Right forelimb (tissue), 1 donor: ENCODE data around the gene RNF182.
"Not testable (repeated sequence)": the region's sequence is repeated elsewhere in the genome, so short reads cannot be mapped to it uniquely, and the experiment has no call there.

Source experiments
- DNase-seq: peaks from one replicate; pipeline ENCODE4 v3.0.0-alpha.2; 2018

RNF182 gene

GRCh38 chr6:13924949-13925881 is at the start of gene RNF182:
TSS of gene RNF182 (plus strand) at chr6:13924952. CDS start at chr6:13977120, 52,168 bp downstream.
- no peak for DNase-seq

DNA sequence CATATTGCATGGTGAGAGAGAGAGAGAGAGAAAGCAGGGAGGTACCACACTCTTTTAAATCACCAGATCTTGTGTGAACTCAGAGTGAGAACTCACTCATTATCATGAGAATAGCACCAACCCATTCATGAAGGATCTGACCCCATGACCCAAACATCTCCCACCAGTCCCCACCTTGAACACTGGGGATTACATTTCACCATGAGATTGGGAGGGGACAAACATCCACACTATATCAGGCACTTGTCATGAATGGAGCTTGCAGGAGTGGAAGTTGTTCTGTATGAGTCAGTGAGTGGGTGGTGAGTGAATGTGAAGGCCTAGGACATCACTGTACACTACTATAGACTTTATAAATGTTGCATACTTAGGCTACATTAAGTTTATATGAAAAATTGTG is 47.7 kb upstream of the RNF182 start:
- no peak for DNase-seq

- not testable (repeated sequence) for DNase-seq
Measured at GRCh38 chr6:13880061-13880663, 44.6 kb upstream of the RNF182 start.

- no peak for DNase-seq
Measured at GRCh38 chr6:13881621-13882165, 43.1 kb upstream of the RNF182 start.

- no peak for DNase-seq
Measured at GRCh38 chr6:13883966-13884365, 40.8 kb upstream of the RNF182 start.

GRCh38 chr6:13884397-13884796 is 40.4 kb upstream of the RNF182 start:
- DNase-seq: no peak

- no peak for DNase-seq
Measured at GRCh38 chr6:13885601-13886000, 39.2 kb upstream of the RNF182 start.

DNA sequence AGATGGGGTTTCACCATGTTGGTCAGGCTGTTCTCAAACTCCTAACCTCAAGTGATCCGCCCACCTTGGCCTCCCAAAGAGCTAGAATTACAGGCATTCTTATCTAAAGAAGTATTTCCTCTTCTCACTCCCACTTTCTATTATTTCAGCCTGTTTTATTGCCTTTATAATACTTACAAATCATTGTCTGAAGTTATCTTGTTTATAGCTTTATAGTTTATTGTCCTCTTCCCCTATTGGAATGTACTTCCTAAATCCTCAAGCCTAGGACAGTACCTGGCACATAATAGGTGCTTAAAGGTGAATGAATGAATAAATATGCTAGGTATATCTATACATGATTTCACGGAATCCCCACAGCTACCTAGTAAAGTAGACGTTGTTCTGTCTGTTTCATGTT is 37.8 kb upstream of the RNF182 start:
- no peak for DNase-seq

DNA sequence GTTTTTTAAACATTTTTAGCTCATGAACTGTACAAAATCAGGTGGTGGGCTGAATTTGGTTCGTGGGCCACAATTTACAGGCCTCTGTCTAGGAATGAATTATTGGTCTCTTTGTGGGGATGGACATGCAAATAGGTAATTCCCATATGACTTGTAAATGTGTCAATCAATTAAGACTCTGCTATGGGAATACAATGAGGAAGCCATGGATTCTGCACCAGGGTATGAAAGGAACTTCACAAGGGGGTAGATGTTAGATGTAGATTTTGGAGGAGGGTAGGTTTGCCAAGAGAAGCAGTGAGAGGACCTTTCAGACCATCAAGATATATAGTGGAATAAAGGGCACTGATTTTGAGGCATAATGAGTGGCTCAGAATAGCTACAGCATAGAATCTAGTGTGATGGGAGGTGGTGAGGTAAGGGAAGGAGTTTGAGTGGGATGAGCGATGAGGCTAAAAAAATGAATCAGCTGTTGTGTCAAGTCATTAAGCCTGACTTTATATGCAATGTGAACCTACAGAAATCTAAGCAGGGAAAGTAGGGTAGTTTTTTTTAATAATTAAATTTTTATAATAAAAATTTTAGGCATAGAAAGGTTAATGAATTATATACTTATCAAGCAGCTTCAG is 32.6 kb upstream of the RNF182 start:
- no peak for DNase-seq

GRCh38 chr6:13902922-13903321 is 21.8 kb upstream of the RNF182 start:
- no peak for DNase-seq

DNA sequence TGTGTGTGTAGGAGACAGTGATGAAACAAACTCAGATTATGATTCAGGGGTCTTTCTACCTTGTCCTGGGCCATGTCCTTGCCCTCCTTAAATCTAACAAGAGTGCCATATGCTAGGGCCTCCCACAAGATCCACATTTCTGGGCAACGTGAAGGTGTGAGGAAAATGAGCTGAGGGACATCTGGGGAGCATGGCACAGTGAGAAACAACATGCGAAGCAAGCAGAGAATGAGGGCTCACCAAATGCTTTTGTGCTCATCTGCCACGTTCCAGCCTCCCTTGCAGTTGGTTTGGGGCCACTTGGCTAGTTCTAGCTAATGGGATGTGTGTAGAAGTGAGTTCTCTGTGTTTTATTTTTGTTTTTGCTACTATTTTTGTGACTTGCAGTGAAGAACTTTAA is 21.4 kb upstream of the RNF182 start:
- DNase-seq: no peak

GRCh38 chr6:13907001-13907350 is 17.8 kb upstream of the RNF182 start:
- no peak for DNase-seq

DNA sequence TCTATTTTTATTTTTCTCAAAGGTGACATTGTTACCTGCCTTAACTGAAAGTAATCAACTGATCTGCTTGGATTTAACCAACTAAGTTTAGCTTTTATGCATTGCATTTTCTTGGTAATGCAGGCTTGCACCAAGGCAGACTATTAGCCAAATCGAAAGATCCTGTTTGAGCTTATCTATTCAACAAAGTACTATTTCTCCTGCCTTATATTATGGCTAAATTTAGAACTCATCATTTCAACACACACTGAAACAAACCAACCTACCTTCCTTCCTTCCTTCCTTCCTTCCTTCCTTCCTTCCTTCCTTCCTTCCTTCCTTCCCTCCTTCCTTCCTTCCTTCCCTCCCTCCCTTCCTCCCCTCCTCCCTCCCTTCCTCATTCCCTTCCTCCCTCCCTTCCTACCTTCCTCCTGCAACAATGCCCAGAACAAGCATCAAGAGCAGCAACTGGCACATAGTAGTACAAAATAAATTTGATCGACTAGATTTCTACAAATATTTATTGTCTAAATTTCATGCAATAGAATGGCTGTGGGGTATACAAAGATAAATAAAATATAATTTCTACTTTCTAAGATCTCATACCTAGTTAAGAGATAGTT is 17.0 kb upstream of the RNF182 start:
- DNase-seq: no peak

GRCh38 chr6:13908955-13909381 is 15.8 kb upstream of the RNF182 start:
- no peak for DNase-seq

- no peak for DNase-seq
Measured at GRCh38 chr6:13910443-13910842, 14.3 kb upstream of the RNF182 start.

- no peak for DNase-seq
Measured at GRCh38 chr6:13911337-13911736, 13.4 kb upstream of the RNF182 start.

- no peak for DNase-seq
Measured at GRCh38 chr6:13913226-13914001, 11.3 kb upstream of the RNF182 start.

- DNase-seq: no peak
Measured at GRCh38 chr6:13914351-13914750, 10.4 kb upstream of the RNF182 start.

DNA sequence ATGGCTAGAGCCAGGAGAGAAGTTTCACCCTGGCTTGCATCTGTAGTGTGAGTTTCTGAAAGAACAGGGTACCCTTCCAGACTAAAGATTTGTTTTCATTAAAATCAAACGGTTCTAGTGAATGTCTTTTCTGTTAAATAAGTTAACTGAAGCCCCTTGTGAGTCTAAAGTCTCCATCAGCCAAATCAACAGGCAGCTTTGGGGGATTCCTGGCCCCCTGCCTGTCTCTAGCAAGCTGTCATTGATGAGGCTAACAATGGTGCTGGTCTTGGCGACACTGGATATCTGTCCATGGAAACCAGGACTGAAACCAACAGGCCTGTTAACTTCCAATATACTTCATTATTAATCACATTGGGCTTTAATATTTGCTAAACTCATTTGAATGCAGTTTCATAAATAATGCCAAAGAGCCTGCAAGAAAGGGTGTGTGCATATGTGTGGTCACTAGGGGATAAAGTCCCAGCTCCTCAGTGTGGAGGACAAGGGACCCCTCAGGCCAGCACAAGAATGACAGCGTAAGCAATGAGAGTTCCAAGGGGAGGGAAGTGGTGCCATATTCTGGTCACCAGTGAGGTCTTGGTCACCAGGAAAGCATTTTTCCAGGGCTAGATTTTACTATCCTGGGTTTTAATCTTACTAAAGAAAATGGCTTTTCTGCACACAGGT is 9.1 kb upstream of the RNF182 start:
- DNase-seq: no peak

DNA sequence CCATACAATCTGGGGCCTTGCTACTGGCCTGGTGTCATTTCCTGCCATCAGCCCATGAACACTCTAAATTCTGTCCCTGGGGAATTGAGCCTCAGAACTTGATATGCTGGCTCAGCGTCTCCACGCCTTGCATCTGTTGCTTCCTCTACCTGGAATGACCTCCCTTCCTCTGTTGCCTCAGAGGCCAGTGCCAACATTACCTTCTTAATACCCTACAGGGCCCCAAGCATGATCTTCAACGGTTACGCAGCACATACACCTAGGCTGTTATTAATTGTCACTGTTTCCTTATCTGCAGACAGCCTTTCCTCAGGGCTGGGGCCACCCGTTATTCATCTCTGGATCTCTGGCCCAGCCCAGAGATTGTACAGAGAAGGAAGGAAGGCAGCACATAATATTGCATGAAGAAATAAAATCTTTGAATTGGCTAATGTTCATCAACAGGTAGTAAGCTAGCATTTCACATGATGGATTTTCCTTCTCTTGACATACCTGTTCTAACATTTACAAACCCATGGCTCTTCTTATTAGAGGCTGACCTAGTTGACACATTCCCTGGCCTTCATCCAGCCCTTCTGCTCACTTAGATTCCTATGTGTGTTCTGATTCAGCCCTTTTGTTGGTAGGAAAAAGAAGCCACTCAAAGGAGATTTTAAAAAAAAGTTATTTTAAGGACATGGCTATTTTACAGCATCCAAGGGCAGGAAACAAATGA is 8.4 kb upstream of the RNF182 start:
- DNase-seq: no peak

DNA sequence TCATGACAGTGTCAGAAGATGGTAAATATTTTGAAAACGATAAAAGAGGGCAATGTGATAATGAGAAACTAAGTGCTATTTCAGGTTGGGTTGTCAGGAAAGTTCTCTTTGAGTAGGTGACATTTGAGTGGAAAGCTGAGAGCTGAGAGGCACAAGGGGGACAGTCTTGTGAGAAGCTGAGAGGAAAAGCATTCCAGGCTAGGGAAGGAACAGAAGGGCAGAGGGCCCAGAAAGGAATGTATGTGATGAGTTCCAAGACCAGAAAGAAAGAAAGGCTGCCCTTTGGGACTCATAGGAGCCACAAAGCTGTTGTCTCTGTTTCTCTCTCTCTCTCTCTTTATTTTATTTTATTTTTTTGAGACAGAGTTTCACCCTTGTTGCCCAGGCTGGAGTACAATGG is 7.6 kb upstream of the RNF182 start:
- DNase-seq: no peak
